NCI-H1092 treated with DMSO at 0.1 percent for 48 hours (cell line): ENCODE results near the gene RETREG3.
"Not testable (repeated sequence)": the region's sequence is repeated elsewhere in the genome, so short reads cannot be mapped to it uniquely, and the experiment has no call there.

ENCODE experiments used
- DNase-seq: peaks from one replicate; lab custom pipeline; 2025; lab: John Stamatoyannopoulos, UW

RETREG3 gene

GRCh38 chr17:42613699-42614295 lies 4.6 kb upstream of the RETREG3 start:
- no peak for DNase-seq

GRCh38 chr17:42612013-42612412 lies 2.8 kb upstream of the RETREG3 start:
- DNase-seq: no peak

GRCh38 chr17:42609814-42610801 lies 934 bp upstream of the RETREG3 start:
- DNase-seq: not testable (repeated sequence)

GRCh38 chr17:42608305-42609181 lies 631 bp downstream of the RETREG3 start:
- no peak for DNase-seq

- DNase-seq: no peak
Measured at GRCh38 chr17:42607769-42608168, 1.4 kb downstream of the RETREG3 start.

- DNase-seq: no peak
Measured at GRCh38 chr17:42603318-42603717, 5.9 kb downstream of the RETREG3 start.

GRCh38 chr17:42598905-42599304 lies 10.3 kb downstream of the RETREG3 start:
- peak; percentile 55 for DNase-seq

GRCh38 chr17:42596386-42596785 lies 12.8 kb downstream of the RETREG3 start:
- no peak for DNase-seq

- DNase-seq: no peak
Measured at GRCh38 chr17:42591411-42591810, 17.8 kb downstream of the RETREG3 start.

GRCh38 chr17:42590886-42591285 lies 18.3 kb downstream of the RETREG3 start:
- DNase-seq: no peak

GRCh38 chr17:42586514-42587230 lies 22.5 kb downstream of the RETREG3 start:
- no peak for DNase-seq

- DNase-seq: no peak
Measured at GRCh38 chr17:42585353-42585752, 23.8 kb downstream of the RETREG3 start.

GRCh38 chr17:42584880-42585279 lies 24.3 kb downstream of the RETREG3 start:
- DNase-seq: no peak

- no peak for DNase-seq
Measured at GRCh38 chr17:42581744-42582270, 27.4 kb downstream of the RETREG3 start.

GRCh38 chr17:42579794-42580551 lies 29.2 kb downstream of the RETREG3 start:
- DNase-seq: no peak

- peak; percentile 77 for DNase-seq
Measured at GRCh38 chr17:42578282-42578869, 30.8 kb downstream of the RETREG3 start.

- peak; percentile 93 for DNase-seq
Measured at GRCh38 chr17:42577532-42578281, 31.5 kb downstream of the RETREG3 start, which contains the start of gene PSMC3IP. Gene PSMC3IP, minus strand, starts transcription at chr17:42577729. Its CDS starts 43 bp downstream, at chr17:42577686.

- DNase-seq: no peak
Measured at GRCh38 chr17:42577140-42577531, 32.0 kb downstream of the RETREG3 start.

- DNase-seq: no peak
Measured at GRCh38 chr17:42574463-42574862, 34.7 kb downstream of the RETREG3 start.
